Chondrocyte (in vitro differentiated cells): ENCODE measurements around the gene SLC26A6. TPM values are rescaled to one million over a fixed set of nuclear protein-coding genes. Genes with fewer than 3 reads are reported as not detected.

ENCODE experiments used
- DNase-seq: peaks from one replicate; pipeline ENCODE4 v3.0.0; 2021; ENCODE audit warnings: mixed read lengths, low spot score
- H3K27ac Mint-ChIP-seq: one replicate; pipeline ENCODE4 v1.8.0; 2021; ENCODE audit warnings: mild to moderate bottlenecking, moderate library complexity, mixed read lengths; ENCODE audit not compliant: unreplicated experiment
- H3K27me3 Mint-ChIP-seq: 2 replicates; pipeline ENCODE4 v1.8.0; 2021; ENCODE audit warnings: low read depth, mixed read lengths
- H3K36me3 Mint-ChIP-seq: 2 replicates; pipeline ENCODE4 v1.8.0; 2021; ENCODE audit warnings: low read depth, mixed read lengths
- H3K4me1 Mint-ChIP-seq: 2 replicates; pipeline ENCODE4 v1.8.0; 2021; ENCODE audit warnings: low read depth, mild to moderate bottlenecking, mixed read lengths
- H3K4me3 Mint-ChIP-seq: one replicate; pipeline ENCODE4 v1.8.0; 2021; ENCODE audit warnings: mild to moderate bottlenecking, moderate library complexity, mixed read lengths; ENCODE audit not compliant: unreplicated experiment
- H3K9me3 Mint-ChIP-seq: 2 replicates; pipeline ENCODE4 v1.8.0; 2021; ENCODE audit warnings: low read depth, mixed read lengths
- total RNA-seq: library from RNA; stranded (reverse); gene quantifications from 3 replicates; pipeline ENCODE4 v1.2.1, GENCODE V29; 2021
- TF ChIP-seq, protein P1 (sequence below): fragments of 200-600 bp; sonication (generic); IDR thresholded peaks from 2 replicates; pipeline ENCODE4 v1.5.0; 2021; ENCODE audit warnings: antibody characterized with exemption, mild to moderate bottlenecking, moderate library complexity

Gene SLC26A6
- total RNA-seq, 1 donor from 2014 or later = 70.5 TPM

DNA sequence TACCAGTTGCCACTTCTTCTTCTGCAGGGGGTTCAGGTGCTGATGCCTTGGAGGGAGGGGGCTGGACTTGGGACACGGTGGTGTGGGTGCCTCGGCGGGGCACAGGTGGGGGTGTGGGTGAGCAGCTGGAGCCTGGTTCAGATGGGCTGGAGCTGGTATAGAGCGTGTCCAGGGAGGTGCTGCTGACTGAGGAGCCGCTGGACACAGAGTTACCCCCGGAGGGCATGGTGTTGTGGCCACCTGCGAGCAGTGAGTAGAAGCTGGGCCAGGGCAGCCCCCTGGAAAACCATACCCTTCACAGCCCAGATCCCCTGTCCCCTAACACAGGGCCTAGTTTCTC, 46.2 kb upstream of the SLC26A6 start:
- H3K4me1 Mint-ChIP-seq = peaks cover 40% of the 10 kb centered on the region
- no peak for DNase-seq
- TF ChIP-seq, protein P1, sequence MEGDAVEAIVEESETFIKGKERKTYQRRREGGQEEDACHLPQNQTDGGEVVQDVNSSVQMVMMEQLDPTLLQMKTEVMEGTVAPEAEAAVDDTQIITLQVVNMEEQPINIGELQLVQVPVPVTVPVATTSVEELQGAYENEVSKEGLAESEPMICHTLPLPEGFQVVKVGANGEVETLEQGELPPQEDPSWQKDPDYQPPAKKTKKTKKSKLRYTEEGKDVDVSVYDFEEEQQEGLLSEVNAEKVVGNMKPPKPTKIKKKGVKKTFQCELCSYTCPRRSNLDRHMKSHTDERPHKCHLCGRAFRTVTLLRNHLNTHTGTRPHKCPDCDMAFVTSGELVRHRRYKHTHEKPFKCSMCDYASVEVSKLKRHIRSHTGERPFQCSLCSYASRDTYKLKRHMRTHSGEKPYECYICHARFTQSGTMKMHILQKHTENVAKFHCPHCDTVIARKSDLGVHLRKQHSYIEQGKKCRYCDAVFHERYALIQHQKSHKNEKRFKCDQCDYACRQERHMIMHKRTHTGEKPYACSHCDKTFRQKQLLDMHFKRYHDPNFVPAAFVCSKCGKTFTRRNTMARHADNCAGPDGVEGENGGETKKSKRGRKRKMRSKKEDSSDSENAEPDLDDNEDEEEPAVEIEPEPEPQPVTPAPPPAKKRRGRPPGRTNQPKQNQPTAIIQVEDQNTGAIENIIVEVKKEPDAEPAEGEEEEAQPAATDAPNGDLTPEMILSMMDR = no peak
- peaks cover 32% of the 10 kb centered on the region for H3K36me3 Mint-ChIP-seq
- no peak overlapping the region for H3K27ac Mint-ChIP-seq
- H3K9me3 Mint-ChIP-seq = no peaks in the 10 kb centered on the region
- H3K27me3 Mint-ChIP-seq = no peaks in the 10 kb centered on the region
- no peak overlapping the region for H3K4me3 Mint-ChIP-seq

DNA sequence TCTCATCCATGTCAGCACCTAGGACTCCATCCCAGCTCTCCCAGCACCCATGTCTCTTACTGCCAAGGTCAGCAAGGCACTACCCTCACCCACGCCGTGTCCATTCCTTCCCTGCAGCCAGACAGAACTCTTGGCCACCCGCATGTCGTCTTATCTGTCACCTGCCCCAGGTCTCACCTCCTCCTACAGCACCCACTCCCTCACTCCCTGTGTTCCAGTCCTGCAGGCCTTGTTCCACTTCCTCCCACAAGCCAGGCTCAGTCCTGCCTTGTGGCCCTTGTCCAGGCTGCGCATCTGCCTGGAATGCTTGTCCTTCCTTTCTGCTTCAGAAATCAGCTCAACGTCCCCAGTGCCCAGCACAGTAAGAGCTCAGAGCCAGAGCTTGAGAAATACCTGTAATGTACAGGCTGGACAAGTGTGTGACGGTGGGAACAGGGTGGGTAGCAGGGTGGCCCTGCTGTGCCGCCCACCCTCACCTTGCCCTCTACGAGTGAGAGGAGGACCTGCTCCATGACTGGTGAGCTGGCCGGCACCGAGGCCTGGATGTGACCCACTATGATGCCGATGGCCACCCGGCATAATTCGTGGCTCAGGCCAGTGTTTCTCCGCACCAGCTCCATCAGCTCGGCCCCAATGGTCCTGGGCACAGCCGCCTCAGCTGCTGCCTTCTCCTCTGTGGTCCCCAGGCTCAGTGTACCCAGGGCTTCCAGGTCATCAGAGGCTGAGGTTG, 45.7 kb upstream of the SLC26A6 start:
- TF ChIP-seq, protein P1 = no peak
- H3K4me1 Mint-ChIP-seq = peaks cover 35% of the 10 kb centered on the region
- H3K27ac Mint-ChIP-seq = no peak overlapping the region
- H3K27me3 Mint-ChIP-seq = no peaks in the 10 kb centered on the region
- peaks cover 37% of the 10 kb centered on the region for H3K36me3 Mint-ChIP-seq
- H3K9me3 Mint-ChIP-seq = no peaks in the 10 kb centered on the region
- DNase-seq = no peak
- no peak overlapping the region for H3K4me3 Mint-ChIP-seq

DNA sequence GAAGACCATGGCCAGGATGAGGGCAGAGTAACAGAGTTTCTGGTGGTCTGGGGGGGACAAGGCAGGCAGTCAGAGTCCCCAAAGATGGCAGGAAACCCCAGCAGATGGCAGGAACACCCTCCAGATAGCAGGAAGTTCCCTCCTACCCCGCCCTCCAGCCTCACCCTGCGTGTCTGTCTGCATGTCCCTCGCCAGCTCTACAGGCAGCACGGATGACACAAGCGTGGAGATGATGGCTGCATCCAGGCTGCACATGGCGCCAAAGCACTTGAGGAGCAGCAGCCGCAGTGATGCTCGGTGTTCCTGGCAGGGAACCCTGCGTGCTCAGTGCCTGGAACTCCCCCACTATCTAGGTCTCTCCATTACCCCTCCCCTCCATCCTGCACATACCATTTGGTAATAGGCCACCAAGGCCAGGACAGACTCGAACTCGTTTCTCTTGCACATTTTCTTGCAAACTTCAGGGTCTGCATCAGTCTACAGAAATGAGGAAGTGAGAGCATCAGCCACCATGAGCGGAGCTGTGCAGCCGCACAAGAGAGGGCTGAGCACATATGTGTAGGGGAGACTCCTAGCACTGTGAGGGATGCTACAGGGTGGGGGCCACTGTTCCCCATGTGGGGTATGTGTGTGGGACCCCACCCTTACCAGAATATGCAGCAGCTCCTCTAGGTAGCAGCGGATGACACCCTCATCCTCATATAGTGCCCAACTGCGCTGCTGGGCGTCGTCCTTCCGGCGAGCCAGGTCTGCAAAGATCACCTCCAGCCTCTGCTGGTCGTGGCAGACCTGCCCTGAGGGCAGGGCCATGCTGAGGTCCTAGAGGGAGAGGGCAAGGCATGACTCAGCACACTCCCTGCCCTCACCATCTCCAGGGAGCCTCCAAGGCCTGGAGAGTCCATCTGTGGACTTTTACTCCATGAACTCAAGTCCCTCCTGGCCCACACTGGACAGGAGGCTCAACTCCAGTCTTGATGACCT, 44.4 kb upstream of the SLC26A6 start:
- DNase-seq = no peak
- Mint-ChIP-seq H3K36me3 (peaks cover 42% of the 10 kb centered on the region), H3K4me1 (peaks cover 27% of the 10 kb centered on the region), H3K27me3 (no peaks in the 10 kb centered on the region), H3K4me3 (no peak overlapping the region), H3K27ac (no peak overlapping the region), H3K9me3 (no peaks in the 10 kb centered on the region)
- TF ChIP-seq, protein P1 = no peak

DNA sequence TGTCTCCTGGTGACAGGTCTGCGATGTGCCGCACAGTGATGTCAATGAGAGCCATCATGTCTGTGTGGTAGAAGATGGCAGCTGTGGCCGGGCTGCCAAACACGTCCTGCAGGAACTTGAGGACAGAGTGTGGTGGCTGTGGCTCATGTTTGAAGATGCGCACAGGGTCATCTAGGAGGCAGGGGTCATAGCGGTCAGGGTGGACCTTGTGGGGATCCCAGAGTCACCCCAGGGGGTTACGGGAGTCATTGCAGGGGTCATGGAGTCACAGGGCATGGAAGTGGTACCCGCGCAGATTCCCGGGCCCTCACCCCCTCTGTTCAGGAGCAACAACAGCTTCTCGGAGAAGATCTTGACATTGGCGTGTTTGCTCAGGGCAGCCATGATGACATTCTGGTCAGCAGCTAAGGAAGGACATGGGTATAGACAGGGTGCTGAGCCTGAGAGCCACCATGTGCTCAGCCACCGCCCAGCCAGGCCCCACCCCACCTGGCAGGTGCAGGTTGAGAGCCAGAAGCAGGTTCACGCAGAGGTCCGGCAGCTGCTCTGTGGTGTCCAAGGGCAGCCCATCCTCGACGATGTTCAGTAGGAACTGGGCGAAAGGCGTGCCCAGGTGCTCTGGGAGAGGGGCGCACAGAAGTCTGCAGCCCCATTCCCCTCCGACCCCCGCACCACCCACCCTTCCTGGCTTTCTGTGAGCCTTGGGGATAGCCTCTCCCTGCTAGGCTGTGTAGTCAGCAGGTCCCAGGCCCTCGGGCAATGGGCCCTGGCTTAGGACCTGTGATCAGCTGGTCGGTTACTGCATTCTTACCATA, 43.5 kb upstream of the SLC26A6 start:
- no peak overlapping the region for H3K27ac Mint-ChIP-seq
- H3K9me3 Mint-ChIP-seq = no peaks in the 10 kb centered on the region
- H3K36me3 Mint-ChIP-seq = peaks cover 42% of the 10 kb centered on the region
- TF ChIP-seq, protein P1 = no peak
- H3K4me3 Mint-ChIP-seq = no peak overlapping the region
- no peaks in the 10 kb centered on the region for H3K27me3 Mint-ChIP-seq
- no peak for DNase-seq
- H3K4me1 Mint-ChIP-seq = peaks cover 18% of the 10 kb centered on the region

DNA sequence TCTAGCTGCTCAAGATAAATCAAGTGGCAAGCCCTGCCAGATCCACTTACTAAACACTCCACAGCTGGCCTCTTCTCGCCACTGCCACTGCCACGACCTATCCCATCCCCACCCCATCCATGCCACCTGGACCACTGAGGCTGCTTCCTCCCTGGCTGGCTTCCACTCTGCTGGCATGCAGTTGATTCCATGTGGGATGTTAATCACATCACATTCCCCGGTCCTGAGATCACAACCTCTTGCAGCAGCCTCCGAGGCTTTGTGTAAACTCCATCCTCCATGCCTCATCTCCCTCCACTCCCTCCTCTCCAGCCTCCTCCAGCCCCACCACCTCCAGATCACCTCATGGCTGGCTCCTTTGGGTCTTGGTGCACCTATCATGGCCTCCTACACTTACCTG, 42.8 kb upstream of the SLC26A6 start:
- Mint-ChIP-seq H3K9me3 (no peaks in the 10 kb centered on the region), H3K4me3 (no peak overlapping the region), H3K36me3 (peaks cover 42% of the 10 kb centered on the region), H3K27me3 (no peaks in the 10 kb centered on the region), H3K27ac (peak overlapping the region; percentile 37), H3K4me1 (peaks cover 11% of the 10 kb centered on the region)
- TF ChIP-seq, protein P1 = no peak
- DNase-seq = peak; percentile 14
